Measurements from ENCODE around the gene KLHL13. TPM values are rescaled to one million over a fixed set of nuclear protein-coding genes. Genes with fewer than 3 reads are reported as not detected.

The KLHL13 gene, protein sequence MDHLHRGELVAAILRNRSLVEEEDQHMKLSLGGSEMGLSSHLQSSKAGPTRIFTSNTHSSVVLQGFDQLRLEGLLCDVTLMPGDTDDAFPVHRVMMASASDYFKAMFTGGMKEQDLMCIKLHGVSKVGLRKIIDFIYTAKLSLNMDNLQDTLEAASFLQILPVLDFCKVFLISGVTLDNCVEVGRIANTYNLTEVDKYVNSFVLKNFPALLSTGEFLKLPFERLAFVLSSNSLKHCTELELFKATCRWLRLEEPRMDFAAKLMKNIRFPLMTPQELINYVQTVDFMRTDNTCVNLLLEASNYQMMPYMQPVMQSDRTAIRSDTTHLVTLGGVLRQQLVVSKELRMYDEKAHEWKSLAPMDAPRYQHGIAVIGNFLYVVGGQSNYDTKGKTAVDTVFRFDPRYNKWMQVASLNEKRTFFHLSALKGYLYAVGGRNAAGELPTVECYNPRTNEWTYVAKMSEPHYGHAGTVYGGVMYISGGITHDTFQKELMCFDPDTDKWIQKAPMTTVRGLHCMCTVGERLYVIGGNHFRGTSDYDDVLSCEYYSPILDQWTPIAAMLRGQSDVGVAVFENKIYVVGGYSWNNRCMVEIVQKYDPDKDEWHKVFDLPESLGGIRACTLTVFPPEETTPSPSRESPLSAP
- 10 to 100 TPM; 14.2 to 32.6 (median 21.8) TPM for total RNA-seq

DNA sequence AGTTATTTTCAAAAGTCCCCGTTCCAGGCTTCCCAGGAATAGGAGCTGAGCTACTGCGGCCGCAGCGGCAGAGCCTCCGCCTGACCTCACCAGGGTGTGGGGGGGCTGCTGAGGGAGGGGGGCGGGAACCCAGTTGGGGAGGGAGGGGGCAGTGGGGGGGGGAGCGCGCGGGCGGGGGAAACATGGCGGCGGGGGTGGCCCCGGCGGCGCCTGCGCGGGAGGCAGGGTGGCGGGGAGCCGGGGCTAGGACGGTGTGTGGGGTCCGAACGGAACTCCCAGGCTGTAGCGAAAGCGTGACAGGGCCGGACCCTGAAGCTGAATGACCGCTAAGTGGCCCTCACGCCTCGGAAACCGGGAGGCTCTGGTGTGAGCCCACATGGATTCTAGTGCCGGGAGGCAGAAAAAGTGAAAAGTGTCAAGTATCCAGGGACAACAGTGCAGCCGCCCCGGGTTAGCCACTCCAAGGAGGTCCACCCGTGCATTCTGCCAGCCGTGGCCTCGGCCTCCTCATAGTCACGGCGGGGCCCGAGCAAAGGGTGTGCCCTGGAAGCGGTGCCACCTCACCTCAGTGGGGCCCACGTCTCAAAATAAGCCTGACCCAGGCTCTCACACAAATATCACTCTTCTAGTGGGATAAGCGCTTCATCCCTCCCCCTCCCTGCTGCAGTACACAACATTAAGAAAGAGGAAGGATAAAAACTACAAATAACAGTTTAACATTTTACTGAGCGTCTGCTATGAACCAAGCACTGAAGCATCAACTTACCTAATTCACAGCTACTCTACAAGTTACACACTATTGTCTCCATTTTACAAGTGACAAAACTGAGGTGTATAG is at the start of gene KLHL13:
Gene KLHL13 (minus strand): TSS at position 98 of the 838 bp plus-strand sequence. CDS start 88,337 bp downstream, outside the sequence.
- H3K9me3 ChIP-seq, result no peaks in the 10 kb centered on the region
- peak; percentile 84 for ATAC-seq
- H3K4me1 ChIP-seq, result peaks cover 0 to 7% (median 0%) of the 10 kb centered on the region in 3 donors
- WGBS, 2 donors (ENCODE audit: low coverage in 1 of 2), result 3 to 33% methylated on average over 1 to 8 of the region's 42 CpGs
- H3K36me3 ChIP-seq, result no peaks in the 10 kb centered on the region
- H3K4me3 ChIP-seq, result peak within 1 kb of the TSS; percentile 69 to 74
- no peaks in the 10 kb centered on the region for H3K27me3 ChIP-seq
- no peak for TF ChIP-seq EP300 (IDR thresholded peaks at IDR 0.05)
- no peak for TF ChIP-seq POLR2A (IDR thresholded peaks at IDR 0.05)
- TF ChIP-seq CTCF (IDR thresholded peaks at IDR 0.05), result no peak
- TF ChIP-seq POLR2AphosphoS5 (IDR thresholded peaks at IDR 0.05), result no peak
- peak within 1 kb of the TSS; percentile 63 to 86 (median 81) for H3K27ac ChIP-seq

GRCh38 chrX:118164138-118164537 is 47.5 kb upstream of the KLHL13 start:
- H3K4me1 ChIP-seq, result no peaks in the 10 kb centered on the region
- no peaks in the 10 kb centered on the region for H3K9me3 ChIP-seq
- WGBS, 2 donors (ENCODE audit: low coverage in 1 of 2), result 83% methylated on average over 1 of the region's 1 CpG; no CpG with 5 or more reads in 1 of the 2 donors
- H3K27me3 ChIP-seq, result no peaks in the 10 kb centered on the region
- no peaks in the 10 kb centered on the region for H3K36me3 ChIP-seq
- no peak for ATAC-seq
- H3K4me3 ChIP-seq, result no peak overlapping the region
- H3K27ac ChIP-seq, result no peak overlapping the region
- no peak for TF ChIP-seq EP300 (IDR thresholded peaks at IDR 0.05)
- TF ChIP-seq POLR2AphosphoS5 (IDR thresholded peaks at IDR 0.05), result no peak
- no peak for TF ChIP-seq CTCF (IDR thresholded peaks at IDR 0.05)
- TF ChIP-seq POLR2A (IDR thresholded peaks at IDR 0.05), result no peak

- H3K4me3 ChIP-seq, result no peak overlapping the region
- H3K9me3 ChIP-seq, result no peaks in the 10 kb centered on the region
- no peak overlapping the region for H3K27ac ChIP-seq
- TF ChIP-seq EP300 (IDR thresholded peaks at IDR 0.05) (no peak), CTCF (IDR thresholded peaks at IDR 0.05) (no peak), POLR2AphosphoS5 (IDR thresholded peaks at IDR 0.05) (no peak), POLR2A (IDR thresholded peaks at IDR 0.05) (no peak)
- no peak for ATAC-seq
- WGBS, 2 donors (ENCODE audit: low coverage in 1 of 2), result 78 to 83% methylated on average over 3 to 4 of the region's 7 CpGs
- H3K27me3 ChIP-seq, result no peaks in the 10 kb centered on the region
- H3K4me1 ChIP-seq, result no peaks in the 10 kb centered on the region
- no peaks in the 10 kb centered on the region for H3K36me3 ChIP-seq
Measured at GRCh38 chrX:118156953-118157608, 40.5 kb upstream of the KLHL13 start.

GRCh38 chrX:118156254-118156952 is 39.8 kb upstream of the KLHL13 start:
- H3K4me3 ChIP-seq, result no peak overlapping the region
- 81 to 100% methylated on average over 4 to 5 of the region's 6 CpGs for WGBS, 2 donors (ENCODE audit: low coverage in 1 of 2)
- H3K27me3 ChIP-seq, result no peaks in the 10 kb centered on the region
- H3K36me3 ChIP-seq, result no peaks in the 10 kb centered on the region
- no peaks in the 10 kb centered on the region for H3K4me1 ChIP-seq
- no peaks in the 10 kb centered on the region for H3K9me3 ChIP-seq
- H3K27ac ChIP-seq, result no peak overlapping the region
- ATAC-seq, result no peak
- TF ChIP-seq POLR2AphosphoS5 (IDR thresholded peaks at IDR 0.05) (no peak), CTCF (IDR thresholded peaks at IDR 0.05) (no peak), POLR2A (IDR thresholded peaks at IDR 0.05) (no peak), EP300 (IDR thresholded peaks at IDR 0.05) (no peak)

Measured in gastroesophageal sphincter (tissue), 4 donors.